T follicular helper cell (primary cell): ENCODE measurements around the gene METRNL.
"Not testable (repeated sequence)": the region's sequence is repeated elsewhere in the genome, so short reads cannot be mapped to it uniquely, and the experiment has no call there.

ENCODE experiments used
- DNase-seq: peaks from one replicate; pipeline ENCODE4 v3.0.0-alpha.2; 2020; ENCODE audit warnings: low read depth

Gene METRNL

DNA sequence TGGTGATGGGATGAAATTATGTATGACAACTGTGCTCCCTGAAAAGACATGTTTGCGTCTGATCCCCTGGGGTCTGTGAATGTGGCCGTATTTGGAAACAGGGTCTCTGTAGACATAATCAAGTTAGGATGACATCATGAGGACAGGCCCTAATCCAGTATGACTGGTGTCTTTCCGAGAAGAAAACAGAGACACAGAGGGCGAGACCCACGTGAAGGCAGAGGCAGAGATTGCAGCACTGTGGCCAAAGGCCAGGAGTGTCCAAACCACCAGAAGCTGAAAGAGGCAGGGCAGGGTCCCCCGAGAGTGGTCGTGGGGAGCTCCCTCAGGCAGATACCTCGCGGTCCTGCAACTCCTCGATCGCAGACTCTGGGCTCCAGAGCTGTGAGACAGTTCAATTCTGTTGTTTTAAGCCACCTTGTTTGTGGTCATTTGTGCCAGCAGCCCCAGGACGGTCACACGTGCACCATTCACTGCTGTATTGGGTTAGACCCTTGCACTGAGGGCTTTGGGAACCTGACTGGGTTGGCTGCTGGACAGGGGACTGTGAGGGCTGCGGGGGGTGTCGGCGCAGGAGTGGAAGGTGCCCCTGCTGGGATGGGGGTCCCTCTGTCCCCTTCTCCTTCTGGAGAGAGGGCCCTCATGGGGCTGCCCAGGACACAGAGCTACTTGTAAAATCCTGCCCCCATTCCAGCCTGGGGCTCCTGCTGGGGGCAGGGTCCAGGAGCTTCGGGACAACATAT lies 27.7 kb downstream of the METRNL start:
- DNase-seq: no peak

DNA sequence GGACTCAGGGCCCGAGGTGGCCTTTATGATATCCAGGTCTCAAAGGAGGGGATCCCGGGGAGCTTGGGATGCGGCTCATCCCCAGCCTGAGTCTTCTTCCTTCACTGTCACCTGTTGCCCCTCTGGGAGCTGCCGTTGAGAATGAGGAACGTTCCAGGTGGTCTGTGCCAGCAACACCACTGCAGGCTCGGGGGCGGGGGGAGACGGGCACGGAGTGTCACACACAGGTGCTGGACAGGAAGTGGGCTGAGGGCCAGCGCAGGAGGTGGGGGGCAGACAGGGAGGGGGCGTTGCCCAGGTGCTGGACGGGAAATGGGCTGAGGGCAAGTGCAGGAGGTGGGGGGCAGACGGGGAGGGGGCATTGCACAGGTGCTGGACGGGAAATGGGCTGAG lies 28.2 kb downstream of the METRNL start:
- no peak for DNase-seq

GRCh38 chr17:83108709-83109108 lies 29.3 kb downstream of the METRNL start:
- DNase-seq: no peak

DNA sequence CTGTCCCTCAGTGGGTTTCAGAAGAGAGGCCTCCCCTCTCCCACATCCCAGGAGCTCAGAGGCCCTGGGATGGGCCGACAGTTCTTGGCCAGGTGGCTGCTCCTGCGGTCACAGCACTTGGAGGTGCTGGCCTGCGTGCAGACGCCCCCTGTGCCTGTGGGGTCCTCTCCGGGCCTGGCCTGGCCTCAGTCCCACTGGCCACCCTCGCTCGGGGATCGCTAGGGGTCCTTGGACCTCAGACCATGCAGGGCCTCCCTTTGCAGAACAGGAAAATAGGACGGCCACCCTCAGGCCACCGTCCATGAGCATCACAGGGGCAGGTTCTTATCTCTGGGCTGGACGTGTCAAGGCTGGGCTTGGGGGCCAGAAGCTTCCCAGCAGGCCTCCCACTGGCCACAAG lies 30.0 kb downstream of the METRNL start:
- no peak for DNase-seq

DNA sequence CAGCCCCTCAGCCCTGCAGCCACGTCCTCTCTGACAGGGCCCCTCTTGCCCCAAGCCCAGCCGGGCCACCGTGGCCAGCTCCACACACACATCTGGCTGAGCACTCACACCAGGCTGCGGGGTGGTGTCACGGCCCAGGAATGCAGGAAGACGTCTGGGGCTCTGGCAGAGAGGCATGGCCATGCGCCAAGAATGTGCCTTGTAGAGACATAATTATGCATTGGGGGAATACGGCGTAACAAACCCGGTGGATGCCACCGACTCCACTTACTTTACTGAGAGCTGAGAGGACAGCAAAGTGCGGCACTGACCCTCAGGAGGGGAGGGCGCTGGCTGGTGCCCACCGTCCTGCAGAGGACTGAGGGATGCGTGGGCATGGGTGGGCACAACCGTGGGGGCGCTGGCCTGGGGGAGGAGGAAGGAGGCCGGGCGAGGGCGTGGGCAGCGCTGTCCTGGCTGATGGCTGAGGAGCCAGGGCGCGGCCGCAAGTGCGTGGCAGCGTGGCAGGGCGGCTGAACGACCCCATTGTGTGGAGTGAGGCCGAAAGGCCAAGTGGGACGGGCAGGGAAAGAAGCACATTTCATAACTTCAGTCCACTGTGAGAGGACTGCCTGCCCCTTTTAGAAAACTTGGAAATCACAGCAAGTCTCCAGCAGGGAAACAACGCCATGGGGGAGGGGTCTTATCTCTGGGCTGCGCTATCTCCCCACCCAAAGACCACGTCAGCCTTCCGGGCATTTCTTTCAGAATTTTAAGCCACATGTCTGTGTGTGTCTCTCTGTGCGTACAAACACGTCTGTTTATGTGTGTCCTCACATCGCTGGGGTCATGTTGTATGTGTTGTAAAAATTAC lies 30.6 kb downstream of the METRNL start:
- no peak for DNase-seq

DNA sequence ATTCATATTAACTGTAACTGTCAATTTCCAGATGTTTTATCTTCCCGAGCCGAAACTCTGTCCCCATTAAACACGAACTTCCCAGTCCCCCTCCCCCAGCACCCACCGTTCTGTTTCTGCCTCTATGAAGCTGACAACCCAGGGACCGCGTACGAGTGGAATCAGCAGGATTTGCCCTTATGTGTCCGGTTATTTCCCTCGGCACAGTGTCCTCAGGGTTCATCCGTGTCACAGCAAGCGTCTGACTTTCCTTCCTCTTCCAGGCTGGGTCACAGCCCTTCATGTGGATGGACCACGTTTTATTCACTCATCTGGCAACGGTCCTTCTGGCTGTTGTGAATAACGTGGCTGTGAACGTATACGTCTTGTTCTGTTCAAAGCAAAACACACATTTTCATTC lies 31.3 kb downstream of the METRNL start:
- no peak for DNase-seq

GRCh38 chr17:83111516-83112282 lies 32.3 kb downstream of the METRNL start:
- no peak for DNase-seq

DNA sequence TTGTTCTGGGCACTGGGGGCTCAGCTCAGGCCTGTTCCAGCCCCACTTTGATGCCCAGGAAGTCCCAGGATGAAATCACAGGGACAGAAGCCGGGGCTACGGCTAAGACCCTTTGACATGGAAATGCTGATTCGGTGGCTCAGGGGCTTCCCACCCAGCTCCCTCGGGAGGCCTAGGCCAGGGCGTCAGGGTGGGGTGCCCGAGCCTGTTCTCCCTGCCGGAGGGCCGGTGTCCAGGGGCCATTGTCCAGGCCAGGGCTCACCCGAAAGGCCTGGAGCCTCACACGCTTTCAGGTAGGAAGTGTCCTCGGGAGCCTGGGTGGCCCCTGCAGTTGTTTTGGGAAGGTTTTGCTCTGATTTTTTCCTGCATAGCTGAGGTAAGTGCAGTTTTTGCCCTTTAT lies 34.0 kb downstream of the METRNL start:
- no peak for DNase-seq

DNA sequence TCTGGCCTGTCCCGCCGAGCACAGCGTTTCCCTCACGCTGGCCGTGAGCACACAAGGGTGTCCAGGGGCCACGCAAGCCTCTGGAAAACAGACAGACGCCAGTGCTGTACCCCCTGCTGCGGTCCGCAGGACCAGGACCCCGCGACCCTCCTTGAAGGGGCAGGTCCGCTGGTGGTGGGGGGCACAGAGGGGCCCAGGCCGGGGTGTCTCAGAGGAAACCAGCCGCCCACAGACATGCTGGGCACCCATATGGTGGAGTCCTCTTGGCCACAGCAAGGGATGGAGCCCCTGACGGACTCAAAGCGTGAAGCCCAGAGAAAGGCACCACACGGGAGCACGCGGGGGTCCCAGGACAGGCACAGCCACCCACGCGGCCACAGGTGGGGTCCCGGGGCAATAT lies 34.4 kb downstream of the METRNL start:
- no peak for DNase-seq

DNA sequence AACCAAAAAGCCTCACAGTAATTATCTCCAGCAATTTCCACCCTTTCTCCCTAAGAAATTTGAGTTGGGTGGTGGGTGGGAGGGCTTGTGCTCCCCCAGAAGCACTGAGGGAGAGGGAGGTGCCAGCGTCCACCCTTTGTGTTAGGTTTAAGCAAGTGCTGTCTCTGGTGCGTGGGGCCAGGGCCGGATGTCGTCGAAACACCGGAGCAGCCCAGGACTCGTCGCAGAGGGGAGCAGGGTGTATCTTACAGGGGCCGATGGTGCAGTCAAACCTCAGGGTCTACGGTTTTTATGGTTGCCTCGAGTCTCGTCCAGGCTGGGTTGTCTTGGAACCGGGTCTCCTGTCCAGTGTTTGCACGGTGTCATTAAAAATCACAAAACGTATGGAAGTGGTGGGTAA lies 35.3 kb downstream of the METRNL start:
- DNase-seq: no peak

DNA sequence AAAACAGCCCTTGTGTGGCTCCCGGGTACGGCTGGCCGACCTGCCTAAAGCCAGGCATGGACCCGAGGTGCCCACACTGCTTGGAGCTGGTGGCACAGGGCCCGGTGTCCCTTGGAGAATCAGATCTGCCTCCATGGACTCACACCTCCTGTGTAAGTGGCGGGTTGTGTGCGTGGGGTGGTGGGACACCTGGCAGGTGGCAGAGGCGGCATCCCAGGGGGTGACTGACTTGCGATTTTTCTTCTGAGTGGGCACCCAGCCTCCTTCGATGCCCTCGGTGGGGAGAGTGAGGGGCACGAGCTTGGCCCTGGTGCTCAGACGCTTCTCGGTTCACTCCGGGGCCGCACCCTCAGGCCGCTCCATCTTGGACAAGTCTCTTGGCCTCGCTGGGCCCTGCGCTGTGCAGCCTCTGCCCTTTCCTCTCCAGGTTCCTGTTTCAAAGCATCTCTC lies 35.8 kb downstream of the METRNL start:
- no peak for DNase-seq

GRCh38 chr17:83115832-83116231 lies 36.4 kb downstream of the METRNL start:
- DNase-seq: no peak

DNA sequence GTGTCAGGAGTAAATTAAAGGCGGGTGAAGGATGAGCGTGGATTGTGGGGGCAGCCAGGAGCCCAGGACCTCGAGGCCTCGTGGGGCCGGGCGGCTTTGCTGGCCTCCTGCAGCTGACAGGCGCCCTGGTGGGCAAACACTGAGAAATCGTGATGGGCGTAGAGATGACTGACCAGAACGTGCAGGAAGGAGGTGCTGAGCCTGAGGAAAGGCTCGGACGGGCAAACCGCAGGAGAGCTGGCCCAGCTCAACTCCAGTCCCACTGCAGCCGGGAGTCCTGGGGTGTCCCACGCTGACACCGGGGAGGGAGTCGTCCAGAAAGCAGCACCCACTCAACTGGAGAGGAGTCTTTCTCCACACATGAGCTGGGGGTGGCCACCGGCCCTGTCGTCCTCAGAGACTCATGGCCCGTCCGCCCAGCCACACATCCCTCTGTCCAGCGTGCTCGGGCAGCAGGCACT lies 36.9 kb downstream of the METRNL start:
- DNase-seq: no peak

DNA sequence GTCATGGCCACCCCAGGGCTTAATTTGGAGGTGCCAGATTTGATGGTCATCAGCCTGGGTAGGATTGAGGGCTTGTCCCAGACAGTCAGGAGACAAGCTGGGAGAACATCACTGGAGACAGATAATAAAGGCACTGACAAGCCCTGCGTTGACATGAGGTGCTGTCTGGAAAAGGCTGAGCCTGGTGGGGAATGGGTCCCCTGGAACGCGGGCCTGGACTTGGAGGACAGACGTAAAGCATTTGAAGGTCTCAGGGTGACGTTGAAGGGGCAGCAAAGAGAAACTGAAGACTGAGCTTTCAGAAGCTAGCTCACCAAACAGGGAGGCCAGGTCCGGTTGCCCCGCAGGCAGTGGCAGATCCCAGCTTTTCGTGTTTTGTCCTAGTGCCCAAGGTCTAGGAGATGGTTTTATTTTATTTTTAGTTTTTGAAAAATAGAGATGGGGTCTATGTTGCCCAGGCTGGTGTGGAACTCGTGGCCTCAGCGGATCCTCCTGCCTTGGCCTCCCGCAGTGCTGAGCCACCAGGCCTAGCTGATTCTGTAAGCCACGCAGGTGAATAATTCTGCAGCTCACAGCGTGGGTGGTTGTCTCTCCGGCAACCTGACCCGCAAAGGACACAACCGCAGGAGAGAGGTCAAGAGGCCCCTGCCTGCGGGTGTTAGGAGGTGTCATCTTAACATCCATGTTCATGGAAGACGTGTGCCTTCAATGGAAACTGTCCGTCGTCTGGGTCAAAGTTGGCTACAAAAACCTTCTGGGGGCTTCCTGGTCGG lies 37.6 kb downstream of the METRNL start:
- no peak for DNase-seq

DNA sequence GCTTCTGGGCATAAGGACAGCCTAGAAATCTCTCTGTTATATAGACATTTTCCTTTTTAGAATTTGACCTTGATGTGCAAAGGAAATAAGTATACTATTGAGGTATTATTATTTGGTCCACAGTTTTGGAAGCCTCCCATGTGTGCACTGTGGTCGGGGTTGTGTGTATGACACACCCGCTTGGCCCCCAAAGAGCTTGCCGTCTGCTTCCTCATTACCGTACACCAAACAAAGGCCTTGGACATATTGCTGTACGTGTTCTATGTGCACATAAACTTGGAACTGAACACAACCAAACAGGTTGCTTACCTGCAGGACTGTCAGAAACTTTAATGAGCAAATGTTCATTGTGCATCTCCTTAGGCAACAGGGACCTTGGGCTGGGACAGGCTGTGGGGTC lies 38.2 kb downstream of the METRNL start:
- DNase-seq: no peak

DNA sequence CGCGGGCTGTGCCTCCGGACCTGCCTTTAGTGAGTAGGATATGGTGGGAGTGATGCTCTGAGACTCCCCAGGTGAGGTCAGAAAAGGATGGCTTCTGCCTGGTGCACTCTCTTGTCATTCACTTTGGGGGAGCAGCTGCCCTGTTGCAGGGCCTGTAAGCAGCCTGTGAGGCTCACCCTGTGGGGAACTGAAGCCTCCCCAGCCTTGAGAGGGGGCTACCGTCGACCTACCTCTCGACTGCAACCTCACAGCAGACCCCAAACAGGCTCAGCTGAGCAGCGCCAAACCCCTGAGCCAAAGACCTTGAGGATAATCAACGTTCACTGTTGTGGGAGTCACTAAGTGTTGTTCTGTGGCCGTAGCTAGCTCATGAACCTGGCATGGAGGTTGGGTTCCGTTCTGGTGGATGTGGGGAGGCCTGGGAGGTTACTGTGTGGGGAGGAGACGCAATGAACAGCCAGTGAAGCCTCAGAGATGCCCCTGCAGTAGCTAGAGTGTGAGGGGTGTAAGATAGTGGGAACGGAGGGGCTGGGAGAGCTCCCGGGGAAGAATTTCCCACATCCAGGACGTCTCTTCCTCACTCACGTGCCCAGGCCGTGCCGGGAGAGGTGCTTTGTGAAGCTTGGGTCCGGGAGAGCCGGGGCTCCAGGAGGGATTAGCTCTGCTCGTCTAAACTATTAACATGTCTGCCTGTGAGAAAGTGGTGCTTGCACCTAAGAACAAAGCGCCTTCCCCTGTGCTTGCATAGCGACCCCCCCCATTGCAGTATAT lies 38.8 kb downstream of the METRNL start:
- DNase-seq: no peak

DNA sequence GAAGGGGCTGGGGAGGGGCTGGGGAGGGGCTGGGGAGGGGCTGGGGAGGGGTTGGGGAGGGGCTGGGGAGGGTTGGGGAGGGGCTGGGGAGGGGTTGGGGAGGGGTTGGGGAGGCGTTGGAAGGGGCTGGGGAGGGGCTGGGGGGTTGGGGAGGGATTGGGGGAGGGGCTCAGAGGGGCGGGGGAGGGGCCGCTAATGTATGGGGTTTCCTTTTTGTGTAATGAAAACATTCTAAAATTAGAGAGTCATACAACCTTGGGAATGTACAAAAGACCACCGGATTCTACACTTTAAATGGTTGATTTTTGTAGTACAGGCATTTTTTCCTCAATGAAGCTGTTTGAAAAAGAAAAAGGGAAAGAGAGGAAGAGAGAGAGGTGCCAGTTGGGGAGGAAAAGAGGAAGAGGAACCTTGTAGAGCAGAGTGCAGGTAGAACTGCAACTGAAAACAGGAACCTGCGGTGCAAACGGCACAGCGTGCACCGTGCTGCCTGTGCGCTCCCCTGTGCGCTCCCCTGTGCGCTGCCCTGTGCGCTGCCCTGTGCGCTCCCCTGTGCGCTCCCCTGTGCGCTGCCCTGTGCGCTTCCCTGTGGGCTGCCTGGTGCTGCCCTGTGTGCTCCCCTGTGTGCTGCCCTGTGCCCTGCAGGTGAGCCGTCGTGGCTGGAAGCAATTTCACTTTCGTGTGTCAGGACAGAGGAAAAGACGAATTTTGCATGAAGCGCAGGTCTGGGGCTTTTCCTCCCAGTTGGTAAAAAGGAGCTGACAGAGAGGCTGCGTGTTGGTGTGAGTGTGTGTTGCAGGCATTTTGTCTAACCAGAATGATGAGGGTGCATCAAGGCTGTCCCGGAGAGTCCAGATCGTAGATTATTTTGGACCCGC lies 40.8 kb downstream of the METRNL start:
- no peak for DNase-seq

- not testable (repeated sequence) for DNase-seq
Observed at GRCh38 chr17:83121473-83121872, 42.1 kb downstream of the METRNL start.

DNA sequence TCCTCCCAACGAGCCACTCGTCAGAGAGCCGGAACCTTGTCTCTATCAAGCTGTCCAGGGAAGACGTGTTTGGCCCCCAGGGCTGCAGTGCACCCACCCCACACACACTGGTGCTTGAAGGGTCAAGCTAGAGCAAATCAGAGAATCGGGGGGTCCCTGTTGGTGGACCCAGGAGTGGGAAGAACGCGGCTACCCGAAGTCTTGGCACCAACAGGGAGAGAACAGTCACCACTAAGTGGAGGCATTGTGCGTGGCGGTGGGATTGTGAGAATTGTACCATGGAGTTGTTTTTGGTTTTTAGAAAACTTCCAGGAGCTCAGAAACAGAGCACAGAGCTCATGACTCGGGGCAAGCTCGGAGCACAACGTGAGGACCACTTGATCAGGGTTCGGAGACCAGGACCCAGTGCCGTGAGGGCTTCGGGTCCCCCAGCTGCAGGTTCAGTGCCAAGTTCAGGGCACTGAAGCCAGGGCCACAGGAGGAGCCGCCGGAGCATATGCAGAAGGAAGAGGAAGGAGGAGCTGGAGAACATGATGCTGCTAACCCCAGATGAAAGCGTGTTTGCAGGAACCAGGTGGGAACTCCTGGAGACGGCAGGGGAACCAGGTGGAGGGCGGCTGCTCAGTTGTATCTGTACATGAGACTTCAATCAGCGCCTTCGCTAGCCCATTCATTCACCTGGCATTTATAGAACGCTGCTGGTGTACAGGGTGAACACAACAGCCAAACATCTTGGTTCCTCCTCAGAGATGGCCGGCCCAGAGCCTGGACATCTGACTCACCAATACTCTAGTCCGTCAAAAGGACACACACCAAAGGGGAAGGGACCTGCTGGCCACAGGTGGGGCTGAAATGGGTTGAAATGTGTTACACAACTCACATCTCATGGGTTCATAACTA lies 42.8 kb downstream of the METRNL start:
- no peak for DNase-seq
